A673 (cell line): Measurements from ENCODE around the gene CARD11. TPM values are rescaled to one million over a fixed set of nuclear protein-coding genes. Genes with fewer than 3 reads are reported as not detected.

ENCODE experiments used
- BruUV-seq: library from RNA; stranded (reverse); fragments of 400-500 nt; replicated peaks from 2 replicates; lab custom pipeline; 2021; lab: Mats Ljungman, UMichigan
- CTCF ChIA-PET: fragments of 300-600 bp; sonication (Branson Sonifier 250); formaldehyde crosslinking; loops from one replicate; lab custom pipeline; 2022; ENCODE audit warnings: antibody characterized with exemption; lab: Charles Lee
- POLR2A ChIA-PET: fragments of 300-600 bp; sonication (Branson Sonifier 250); formaldehyde crosslinking; loops from one replicate; lab custom pipeline; 2022; ENCODE audit warnings: antibody characterized with exemption; ENCODE audit not compliant: low non-redundant PET; lab: Charles Lee
- DNase-seq: peaks from one replicate; pipeline ENCODE4 v3.0.0-alpha.2; 2015; ENCODE audit warnings: low spot score
- H3K27ac ChIP-seq: fragments of 200-600 bp; sonication (generic); 2 replicates; pipeline ENCODE4 v1.5.1; 2016; ENCODE audit warnings: mixed run types, low read depth, mild to moderate bottlenecking, mixed read lengths, antibody characterized with exemption, low read length; ENCODE audit not compliant: poor library complexity, severe bottlenecking
- H3K27me3 ChIP-seq: fragments of 200-600 bp; sonication (generic); replicated peaks from 2 replicates; pipeline ENCODE4 v1.6.1; 2017; ENCODE audit warnings: mixed run types, low read depth, mild to moderate bottlenecking, mixed read lengths, antibody characterized with exemption, low read length; ENCODE audit not compliant: insufficient read depth, poor library complexity
- H3K36me3 ChIP-seq: fragments of 200-600 bp; sonication (generic); 2 replicates; pipeline ENCODE4 v1.6.1; 2016; ENCODE audit warnings: mixed run types, mild to moderate bottlenecking, mixed read lengths, antibody characterized with exemption, low read length; ENCODE audit not compliant: insufficient read depth, poor library complexity, severe bottlenecking
- H3K4me1 ChIP-seq: fragments of 200-600 bp; sonication (generic); 2 replicates; pipeline ENCODE4 v1.6.1; 2017; ENCODE audit warnings: mixed run types, mild to moderate bottlenecking, mixed read lengths, antibody characterized with exemption, low read length; ENCODE audit not compliant: insufficient read depth, poor library complexity, severe bottlenecking
- H3K4me3 ChIP-seq: fragments of 200-600 bp; sonication (generic); 2 replicates; pipeline ENCODE4 v1.5.1; 2016; ENCODE audit warnings: low read depth, mixed run types, mild to moderate bottlenecking, mixed read lengths, low read length; ENCODE audit not compliant: poor library complexity, severe bottlenecking
- H3K9me3 ChIP-seq: fragments of 200-600 bp; sonication (generic); 2 replicates; pipeline ENCODE4 v1.6.1; 2016; ENCODE audit warnings: mixed run types, low read depth, mild to moderate bottlenecking, mixed read lengths, antibody characterized with exemption, low read length; ENCODE audit not compliant: poor library complexity, severe bottlenecking
- EZH2 ChIP-seq: fragments of 200-600 bp; sonication (generic); IDR thresholded peaks from 2 replicates; pipeline ENCODE4 v1.6.1; 2017; ENCODE audit warnings: borderline replicate concordance, low read depth, mild to moderate bottlenecking, mixed read lengths, antibody characterized with exemption, low read length; ENCODE audit not compliant: poor library complexity, severe bottlenecking
- intact Hi-C: fragments of 100-400 bp; cut with micrococcal nuclease; formaldehyde crosslinking; loops from one replicate; pipeline ENCODE4 v1.10.0; 2022; ENCODE audit not compliant: unreplicated experiment
- total RNA-seq: library from RNA; stranded (reverse); gene quantifications from 2 replicates; pipeline ENCODE4 v1.2.3, GENCODE V29; 2021
- TF ChIP-seq, protein P1 (sequence below): fragments of 300-800, 200-600 bp; sonication (generic); conservative IDR thresholded peaks from 2 replicates; pipeline ENCODE4 v1.5.1; 2017; ENCODE audit warnings: low read depth, mild to moderate bottlenecking, antibody characterized with exemption, low read length, moderate library complexity, mixed read lengths

The CARD11 gene
- total RNA-seq, 1 experiment from 2014 or later, result 1.8 TPM

GRCh38 chr7:3078514-3078913 lies 34.8 kb upstream of the CARD11 start:
- TF ChIP-seq EZH2, result no peak
- TF ChIP-seq, protein P1, sequence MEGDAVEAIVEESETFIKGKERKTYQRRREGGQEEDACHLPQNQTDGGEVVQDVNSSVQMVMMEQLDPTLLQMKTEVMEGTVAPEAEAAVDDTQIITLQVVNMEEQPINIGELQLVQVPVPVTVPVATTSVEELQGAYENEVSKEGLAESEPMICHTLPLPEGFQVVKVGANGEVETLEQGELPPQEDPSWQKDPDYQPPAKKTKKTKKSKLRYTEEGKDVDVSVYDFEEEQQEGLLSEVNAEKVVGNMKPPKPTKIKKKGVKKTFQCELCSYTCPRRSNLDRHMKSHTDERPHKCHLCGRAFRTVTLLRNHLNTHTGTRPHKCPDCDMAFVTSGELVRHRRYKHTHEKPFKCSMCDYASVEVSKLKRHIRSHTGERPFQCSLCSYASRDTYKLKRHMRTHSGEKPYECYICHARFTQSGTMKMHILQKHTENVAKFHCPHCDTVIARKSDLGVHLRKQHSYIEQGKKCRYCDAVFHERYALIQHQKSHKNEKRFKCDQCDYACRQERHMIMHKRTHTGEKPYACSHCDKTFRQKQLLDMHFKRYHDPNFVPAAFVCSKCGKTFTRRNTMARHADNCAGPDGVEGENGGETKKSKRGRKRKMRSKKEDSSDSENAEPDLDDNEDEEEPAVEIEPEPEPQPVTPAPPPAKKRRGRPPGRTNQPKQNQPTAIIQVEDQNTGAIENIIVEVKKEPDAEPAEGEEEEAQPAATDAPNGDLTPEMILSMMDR, result no peak
- Histone ChIP-seq H3K9me3 (no peaks in the 10 kb centered on the region), H3K36me3 (no peaks in the 10 kb centered on the region), H3K4me1 (no peaks in the 10 kb centered on the region), H3K27me3 (peaks cover 2% of the 10 kb centered on the region), H3K27ac (no peak overlapping the region), H3K4me3 (no peak overlapping the region)
- DNase-seq, result no peak
- POLR2A ChIA-PET, result no interaction called here
- BruUV-seq, result no TSS peak
- CTCF ChIA-PET, result no interaction called here
- intact Hi-C loops, result no loop called here

DNA sequence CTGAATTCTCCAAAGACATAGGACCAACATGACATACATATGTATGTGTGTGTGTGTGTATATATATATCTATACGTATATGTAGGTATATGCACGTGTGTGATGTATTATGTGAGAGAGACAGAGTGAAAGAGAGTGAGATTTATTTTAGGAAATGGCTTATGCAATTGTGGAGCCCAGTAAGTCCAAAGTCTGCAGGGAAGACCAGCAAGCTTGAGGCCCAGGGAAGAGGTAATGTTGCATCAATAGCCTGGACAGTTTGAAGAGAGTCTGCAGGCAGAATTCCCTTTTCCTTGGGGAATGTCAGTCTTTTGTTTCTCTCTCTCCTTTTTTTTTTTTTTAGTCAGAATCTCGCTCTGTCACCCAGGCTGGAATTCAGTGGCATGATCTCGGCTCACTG lies 33.0 kb upstream of the CARD11 start:
- POLR2A ChIA-PET, result no interaction called here
- no peak for DNase-seq
- Histone ChIP-seq H3K4me1 (no peaks in the 10 kb centered on the region), H3K9me3 (no peaks in the 10 kb centered on the region), H3K36me3 (no peaks in the 10 kb centered on the region), H3K27me3 (no peaks in the 10 kb centered on the region), H3K27ac (no peak overlapping the region), H3K4me3 (no peak overlapping the region)
- no TSS peak for BruUV-seq
- TF ChIP-seq, protein P1, result no peak
- intact Hi-C loops, result no loop called here
- CTCF ChIA-PET, result no interaction called here

DNA sequence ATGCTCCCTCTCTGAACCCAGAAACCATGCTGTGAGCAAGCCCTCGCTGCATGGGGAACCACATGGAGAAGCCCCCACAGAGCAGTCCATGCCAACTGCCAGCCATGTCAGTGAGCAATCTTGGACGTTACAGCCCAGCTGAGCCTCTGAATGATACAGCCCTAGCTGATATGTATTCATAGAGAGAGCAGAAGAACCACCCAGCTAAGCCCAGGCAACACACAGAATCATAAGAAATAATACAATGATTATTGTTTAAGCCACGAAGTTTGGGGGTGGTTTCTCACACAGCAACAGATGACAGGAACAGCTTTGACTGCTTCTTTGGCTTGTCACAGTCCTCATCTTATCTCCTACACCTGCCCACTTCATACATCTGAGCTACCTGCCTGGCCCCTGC lies 32.5 kb upstream of the CARD11 start:
- no peak overlapping the region for H3K27ac ChIP-seq
- no peak for TF ChIP-seq EZH2
- TF ChIP-seq, protein P1, result no peak
- H3K9me3 ChIP-seq, result no peaks in the 10 kb centered on the region
- BruUV-seq, result no TSS peak
- no peaks in the 10 kb centered on the region for H3K36me3 ChIP-seq
- intact Hi-C loops, result no loop called here
- H3K4me3 ChIP-seq, result no peak overlapping the region
- ChIA-PET POLR2A (no interaction called here), CTCF (no interaction called here)
- no peaks in the 10 kb centered on the region for H3K4me1 ChIP-seq
- H3K27me3 ChIP-seq, result no peaks in the 10 kb centered on the region
- no peak for DNase-seq
